Astrocyte of the spinal cord (primary cell): ENCODE results near the gene PKNOX1.
"Not testable (repeated sequence)": the region's sequence is repeated elsewhere in the genome, so short reads cannot be mapped to it uniquely, and the experiment has no call there.

Source experiments
- DNase-seq: peaks from one replicate; pipeline ENCODE4 v3.0.0; 2011; ENCODE audit warnings: low read depth, low spot score
- H3K4me3 ChIP-seq: 2 replicates; pipeline ENCODE4 v1.5.1; 2011; ENCODE audit warnings: low read depth, mild to moderate bottlenecking, low read length, moderate library complexity
- in situ Hi-C: cut with HindIII; loops from 2 replicates; pipeline ENCODE4 v1.10.0; 2017; ENCODE audit warnings: low sequenced_read_pairs
- TF ChIP-seq, protein P1 (sequence below): IDR thresholded peaks from 2 replicates; pipeline ENCODE4 v1.5.1; 2012; ENCODE audit warnings: low read depth, mild to moderate bottlenecking, low read length, inconsistent platforms

The PKNOX1 gene

DNA sequence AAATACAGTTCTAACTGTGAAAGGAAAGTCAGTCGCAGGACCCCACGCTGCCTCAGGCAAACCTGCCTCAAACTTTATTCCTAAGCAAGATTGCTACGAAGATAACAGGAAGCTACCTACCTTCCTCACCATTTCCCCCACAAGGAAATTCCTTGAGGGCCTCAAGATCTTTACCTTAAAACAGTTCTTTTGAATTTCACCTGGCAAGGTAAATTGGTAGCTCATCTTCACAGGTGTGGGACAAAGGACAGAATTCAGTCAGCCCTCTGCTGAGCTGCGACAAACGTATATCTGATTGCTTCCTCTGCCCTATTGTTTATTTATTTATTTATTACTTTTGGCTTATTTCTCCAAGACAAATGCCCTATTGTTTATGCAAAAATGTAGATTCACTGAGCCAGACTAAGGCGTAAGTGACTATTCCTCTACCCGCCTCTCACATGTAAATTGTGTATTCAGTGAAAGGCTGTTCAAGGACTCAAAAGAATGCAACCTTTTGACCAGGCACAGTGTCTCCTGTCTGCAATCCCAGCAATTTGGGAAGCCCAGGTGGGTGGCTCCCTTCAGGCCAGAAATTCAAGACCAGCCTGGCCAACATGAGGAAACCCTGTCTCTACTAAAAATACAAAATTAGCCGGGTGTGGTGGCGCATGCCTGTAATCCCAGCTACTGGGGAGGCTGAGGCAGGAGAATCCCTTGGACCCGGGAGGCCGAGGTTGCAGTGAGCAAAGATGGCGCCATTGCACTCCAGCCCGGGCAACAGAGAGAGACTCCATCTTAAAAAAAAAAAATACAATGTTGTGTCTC is 17.3 kb upstream of the PKNOX1 start:
- DNase-seq: no peak
- TF ChIP-seq, protein P1, sequence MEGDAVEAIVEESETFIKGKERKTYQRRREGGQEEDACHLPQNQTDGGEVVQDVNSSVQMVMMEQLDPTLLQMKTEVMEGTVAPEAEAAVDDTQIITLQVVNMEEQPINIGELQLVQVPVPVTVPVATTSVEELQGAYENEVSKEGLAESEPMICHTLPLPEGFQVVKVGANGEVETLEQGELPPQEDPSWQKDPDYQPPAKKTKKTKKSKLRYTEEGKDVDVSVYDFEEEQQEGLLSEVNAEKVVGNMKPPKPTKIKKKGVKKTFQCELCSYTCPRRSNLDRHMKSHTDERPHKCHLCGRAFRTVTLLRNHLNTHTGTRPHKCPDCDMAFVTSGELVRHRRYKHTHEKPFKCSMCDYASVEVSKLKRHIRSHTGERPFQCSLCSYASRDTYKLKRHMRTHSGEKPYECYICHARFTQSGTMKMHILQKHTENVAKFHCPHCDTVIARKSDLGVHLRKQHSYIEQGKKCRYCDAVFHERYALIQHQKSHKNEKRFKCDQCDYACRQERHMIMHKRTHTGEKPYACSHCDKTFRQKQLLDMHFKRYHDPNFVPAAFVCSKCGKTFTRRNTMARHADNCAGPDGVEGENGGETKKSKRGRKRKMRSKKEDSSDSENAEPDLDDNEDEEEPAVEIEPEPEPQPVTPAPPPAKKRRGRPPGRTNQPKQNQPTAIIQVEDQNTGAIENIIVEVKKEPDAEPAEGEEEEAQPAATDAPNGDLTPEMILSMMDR: no peak
- in situ Hi-C loops: no loop called here
- H3K4me3 ChIP-seq: no peak overlapping the region

DNA sequence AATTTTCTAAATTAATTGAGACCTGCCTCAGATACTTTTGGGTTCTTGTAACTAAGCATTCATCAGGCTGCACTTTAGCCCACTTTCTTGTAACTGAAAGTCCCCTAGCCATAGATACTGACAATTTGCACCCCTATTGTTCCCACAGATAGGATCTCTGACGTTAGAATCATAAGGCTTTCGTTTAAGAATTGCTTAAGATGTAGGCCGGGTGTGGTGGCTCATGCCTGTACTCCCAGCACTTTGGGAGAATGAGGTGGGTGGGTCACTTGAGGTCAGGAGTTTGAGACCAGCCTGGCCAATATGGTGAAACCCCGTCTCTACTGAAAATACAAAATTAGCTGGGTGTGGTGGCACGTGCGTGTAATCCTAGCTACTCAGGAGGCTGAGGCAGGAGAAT is 16.2 kb upstream of the PKNOX1 start:
- H3K4me3 ChIP-seq, in situ Hi-C loops, DNase-seq: not testable (repeated sequence)

DNA sequence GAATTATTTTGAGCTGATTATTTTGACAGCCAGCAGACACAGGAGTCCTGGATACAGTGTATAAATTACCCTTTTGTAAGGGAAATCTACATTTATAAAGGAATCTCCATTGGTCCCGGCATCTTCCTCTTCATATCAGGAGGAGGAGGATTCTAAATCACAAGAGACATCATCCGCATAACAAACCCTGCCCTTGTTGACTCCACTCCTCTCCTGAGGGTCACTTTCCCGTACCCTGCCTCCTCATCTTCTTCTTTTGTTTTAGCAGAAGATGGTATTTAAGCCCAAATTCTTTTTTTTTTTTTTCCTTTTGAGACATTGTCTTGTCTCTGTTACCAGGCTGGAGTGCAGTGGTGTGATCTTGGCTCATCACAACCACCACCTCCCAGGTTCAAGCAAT is 14.6 kb upstream of the PKNOX1 start:
- no peak overlapping the region for H3K4me3 ChIP-seq
- in situ Hi-C loops: no loop called here
- DNase-seq: no peak
- TF ChIP-seq, protein P1: no peak

DNA sequence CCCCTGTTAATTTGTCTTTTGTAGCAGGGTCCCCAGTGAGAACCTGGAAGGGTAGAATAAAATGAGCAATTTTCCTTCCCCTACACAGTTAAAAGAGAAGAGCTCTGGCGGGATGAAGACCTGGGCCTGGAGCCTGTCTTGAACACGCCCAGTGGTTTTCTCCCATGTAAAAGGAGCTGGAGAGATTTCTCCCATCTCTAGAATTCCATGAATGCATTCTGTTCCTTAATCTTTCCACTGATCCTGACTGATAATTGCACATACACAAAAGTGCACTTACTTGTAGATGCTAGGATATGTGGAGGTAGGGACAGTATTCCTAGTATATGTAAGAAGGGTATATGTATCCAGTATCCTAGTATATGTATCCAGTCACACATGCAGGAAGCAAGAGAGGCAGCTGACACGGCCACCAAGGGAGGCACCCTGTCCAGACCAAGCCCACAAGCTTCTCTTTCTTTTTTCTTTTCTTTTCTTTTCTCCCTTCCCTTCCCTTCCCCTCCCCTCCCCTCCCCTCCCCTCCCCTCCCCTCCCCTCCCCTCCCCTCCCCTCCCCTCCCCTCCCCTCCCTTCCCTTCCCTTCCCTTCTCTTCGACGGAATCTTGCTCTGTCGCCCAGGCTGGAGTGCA is 11.9 kb upstream of the PKNOX1 start:
- in situ Hi-C loops: no loop called here
- TF ChIP-seq, protein P1: no peak
- no peak overlapping the region for H3K4me3 ChIP-seq
- no peak for DNase-seq

DNA sequence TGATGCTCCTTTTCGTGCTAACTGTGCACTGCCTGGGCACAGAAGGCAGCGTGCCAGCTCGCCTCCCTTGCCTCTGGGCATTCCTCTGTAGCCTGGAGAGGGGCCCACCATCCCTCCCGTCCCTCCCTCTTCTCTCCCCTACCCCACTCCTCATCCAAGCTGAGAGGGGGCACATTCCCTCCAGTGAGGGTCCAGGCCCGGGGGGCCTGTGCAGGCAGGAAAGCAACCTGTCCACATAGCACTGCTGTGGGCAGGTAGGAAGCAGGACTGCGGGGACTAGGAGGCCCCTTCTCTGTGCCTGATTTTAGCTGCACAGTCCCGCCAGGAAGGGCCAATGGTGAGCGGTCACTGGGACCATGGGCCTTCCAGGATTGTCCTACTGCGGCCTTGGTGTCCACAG is 10.3 kb upstream of the PKNOX1 start:
- in situ Hi-C loops: no loop called here

DNA sequence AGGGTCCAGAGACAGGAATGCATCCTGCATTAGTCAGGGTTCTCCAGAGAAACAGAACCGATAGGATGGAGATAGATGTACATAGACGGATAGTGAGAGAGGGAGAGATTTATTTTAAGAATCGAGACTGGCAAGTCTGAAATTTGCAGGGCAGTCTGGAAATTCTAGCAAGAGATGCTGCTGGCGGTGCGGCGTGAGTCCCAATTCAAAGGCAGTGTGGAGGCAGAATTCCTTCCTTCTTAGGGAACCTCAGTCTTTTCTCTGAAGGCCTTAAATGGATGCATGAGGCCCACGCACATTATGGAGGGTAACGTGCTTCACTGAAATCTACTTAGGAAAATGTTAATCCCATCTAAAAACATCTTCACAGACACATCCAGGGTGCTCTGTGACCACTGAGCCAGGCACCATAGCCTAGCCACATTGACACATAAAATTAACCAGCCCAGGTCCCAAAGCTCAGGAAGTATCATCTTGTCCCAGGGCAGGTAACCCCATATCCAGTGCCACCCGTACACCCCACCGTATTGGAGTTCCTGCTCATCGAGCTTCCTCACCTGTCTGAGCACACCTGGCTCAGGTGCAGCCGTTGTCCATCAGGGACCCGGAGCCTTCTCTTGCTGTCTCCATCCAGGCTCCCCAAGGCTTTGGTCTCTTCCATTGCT is 9.7 kb upstream of the PKNOX1 start:
- in situ Hi-C loops: no loop called here
- DNase-seq: no peak
- H3K4me3 ChIP-seq: no peak overlapping the region
- TF ChIP-seq, protein P1: no peak

More for the DNA sequence above, 10.3 kb upstream of the PKNOX1 start:
- no peak for DNase-seq
- no peak overlapping the region for H3K4me3 ChIP-seq
- TF ChIP-seq, protein P1: no peak

DNA sequence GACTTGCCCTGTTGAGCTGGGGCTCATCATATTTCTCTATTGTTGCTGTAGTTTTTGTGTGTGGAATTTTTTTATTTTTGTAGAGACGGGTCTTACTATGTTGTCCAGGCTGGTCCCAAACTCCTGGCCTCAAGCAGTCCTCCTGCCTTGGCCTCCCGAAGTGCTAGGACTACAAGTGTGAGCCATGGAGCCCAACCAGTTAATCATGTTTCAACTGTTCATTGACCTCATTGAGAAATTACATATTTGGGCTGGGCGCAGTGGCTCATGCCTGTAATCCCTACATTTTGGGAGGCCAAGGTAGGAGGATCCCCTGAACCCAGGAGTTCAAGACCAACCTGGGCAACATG is 9.2 kb upstream of the PKNOX1 start:
- TF ChIP-seq, protein P1: no peak
- DNase-seq: no peak
- H3K4me3 ChIP-seq: no peak overlapping the region
- in situ Hi-C loops: no loop called here

DNA sequence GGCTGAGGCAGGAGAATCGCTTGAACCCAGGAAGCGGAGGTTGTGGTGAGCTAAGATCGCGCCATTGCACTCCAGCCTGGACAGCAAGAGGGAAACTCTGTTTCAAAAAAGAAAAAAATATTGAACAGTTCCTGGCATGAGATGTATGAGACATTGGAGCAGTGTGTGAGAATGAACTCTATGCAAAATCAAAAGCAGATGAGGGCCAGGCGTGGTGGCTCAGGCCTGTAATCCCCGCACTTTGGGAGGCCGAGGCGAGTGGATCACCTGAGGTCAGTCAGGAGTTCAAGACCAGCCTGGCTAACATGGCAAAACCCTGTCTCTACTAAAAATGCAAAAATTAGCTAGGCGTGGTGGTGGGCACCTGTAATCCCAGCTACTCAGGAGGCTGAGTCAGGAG is 6.7 kb upstream of the PKNOX1 start:
- H3K4me3 ChIP-seq, in situ Hi-C loops, DNase-seq: not testable (repeated sequence)
